HL-60/S4 treated with retinoic acid at 250 ng/mL for 4 days and 3 days (cell line): ENCODE results near the gene BCL7A.
"Not testable (repeated sequence)": the region's sequence is repeated elsewhere in the genome, so short reads cannot be mapped to it uniquely, and the experiment has no call there.

Experiments
- in situ Hi-C: fragments of 300-500 bp; cut with MboI; formaldehyde crosslinking; loops from 2 replicates; pipeline ENCODE4 v1.7.0; 2022; ENCODE audit warnings: low sequenced_read_pairs

BCL7A gene

GRCh38 chr12:122024132-122024785, 2.6 kb downstream of the BCL7A start:
- in situ Hi-C loops = no loop called here

GRCh38 chr12:122026706-122027333, 5.1 kb downstream of the BCL7A start:
- in situ Hi-C loops = no loop called here

GRCh38 chr12:122028165-122028904, 6.7 kb downstream of the BCL7A start:
- in situ Hi-C loops = no loop called here

GRCh38 chr12:122028905-122029560, 7.3 kb downstream of the BCL7A start:
- in situ Hi-C loops = no loop called here

GRCh38 chr12:122029620-122030423, 8.1 kb downstream of the BCL7A start:
- in situ Hi-C loops = no loop called here

- in situ Hi-C loops = no loop called here
Observed at GRCh38 chr12:122030424-122031035, 8.8 kb downstream of the BCL7A start.

GRCh38 chr12:122031342-122032216, 9.9 kb downstream of the BCL7A start:
- in situ Hi-C loops = no loop called here

- in situ Hi-C loops = no loop called here
Observed at GRCh38 chr12:122032580-122032979, 10.9 kb downstream of the BCL7A start.

GRCh38 chr12:122035292-122035691, 13.6 kb downstream of the BCL7A start:
- in situ Hi-C loops = no loop called here

- in situ Hi-C loops = no loop called here
Observed at GRCh38 chr12:122036153-122036552, 14.5 kb downstream of the BCL7A start.

GRCh38 chr12:122040579-122041386, 19.1 kb downstream of the BCL7A start:
- in situ Hi-C loops = no loop called here

- in situ Hi-C loops = not testable (repeated sequence)
Observed at GRCh38 chr12:122041458-122041857, 19.8 kb downstream of the BCL7A start.

- in situ Hi-C loops = no loop called here
Observed at GRCh38 chr12:122042910-122043309, 21.2 kb downstream of the BCL7A start.

GRCh38 chr12:122043476-122043875, 21.8 kb downstream of the BCL7A start:
- in situ Hi-C loops = no loop called here

- in situ Hi-C loops = no loop called here
Observed at GRCh38 chr12:122045262-122045661, 23.6 kb downstream of the BCL7A start.

- in situ Hi-C loops = no loop called here
Observed at GRCh38 chr12:122046145-122046544, 24.5 kb downstream of the BCL7A start.

- in situ Hi-C loops = no loop called here
Observed at GRCh38 chr12:122048151-122048550, 26.5 kb downstream of the BCL7A start.

GRCh38 chr12:122049827-122050226, 28.1 kb downstream of the BCL7A start:
- in situ Hi-C loops = loop anchor here (10.0 kb wide), 1 partner anchor 75 kb away; no protein-coding TSS in a partner anchor
